Measurements from ENCODE around the gene MSI2.

MSI2 gene

DNA sequence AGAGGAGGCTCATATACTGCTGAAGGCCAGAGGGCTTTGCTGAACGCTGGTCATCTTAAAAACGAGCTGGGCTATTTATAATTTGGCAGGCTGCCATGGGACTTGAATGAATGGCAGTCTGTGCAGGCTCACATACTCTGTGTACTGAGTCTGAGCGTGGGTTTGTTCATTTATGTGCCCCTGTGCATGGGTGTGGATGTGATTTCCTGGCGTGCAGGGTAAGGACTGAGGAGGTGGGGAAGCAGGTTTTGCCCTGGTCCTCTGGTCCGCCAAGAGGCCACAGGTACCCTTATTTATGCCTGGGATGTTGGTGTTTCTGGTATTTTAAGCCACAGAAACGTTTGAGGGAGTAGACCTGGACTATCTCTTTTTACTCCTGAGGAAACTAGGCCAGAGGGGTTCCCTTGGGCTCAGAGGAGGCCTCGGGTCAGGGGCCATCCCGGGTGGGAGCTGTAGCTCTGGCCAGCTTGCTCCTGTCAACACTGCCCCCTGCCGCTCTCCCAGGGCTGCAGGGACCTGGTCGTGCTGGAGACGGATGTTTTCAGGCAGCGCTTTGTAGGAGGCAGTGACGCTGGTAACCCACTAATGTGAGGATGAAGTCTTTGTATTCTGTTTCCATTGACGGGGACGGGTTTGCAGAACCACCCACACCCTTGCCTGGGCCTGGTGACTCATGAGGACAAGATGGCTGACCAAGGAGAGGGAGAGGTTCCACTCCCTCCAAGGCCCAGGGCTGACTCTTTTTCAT is 184.4 kb downstream of the MSI2 start:
- DNase-seq (ENCODE audit: low read depth): peak; percentile 52

DNA sequence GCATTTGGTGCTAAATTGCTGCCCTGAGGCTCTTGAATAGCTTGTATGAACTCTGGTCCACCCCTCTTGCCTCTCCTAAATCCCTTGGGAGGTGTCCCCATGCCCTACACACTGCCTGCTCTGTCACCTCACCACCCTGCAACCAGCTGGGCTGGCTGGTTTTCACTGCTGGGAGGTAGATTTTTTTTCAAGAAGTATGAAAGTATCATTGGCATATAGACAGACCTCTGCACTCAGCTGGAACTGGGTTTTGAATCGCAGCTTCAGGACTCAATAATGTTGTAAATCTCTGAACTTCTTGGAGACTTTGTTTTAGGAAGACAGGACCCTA is 184.9 kb downstream of the MSI2 start:
- no peak for DNase-seq (ENCODE audit: low read depth)

DNA sequence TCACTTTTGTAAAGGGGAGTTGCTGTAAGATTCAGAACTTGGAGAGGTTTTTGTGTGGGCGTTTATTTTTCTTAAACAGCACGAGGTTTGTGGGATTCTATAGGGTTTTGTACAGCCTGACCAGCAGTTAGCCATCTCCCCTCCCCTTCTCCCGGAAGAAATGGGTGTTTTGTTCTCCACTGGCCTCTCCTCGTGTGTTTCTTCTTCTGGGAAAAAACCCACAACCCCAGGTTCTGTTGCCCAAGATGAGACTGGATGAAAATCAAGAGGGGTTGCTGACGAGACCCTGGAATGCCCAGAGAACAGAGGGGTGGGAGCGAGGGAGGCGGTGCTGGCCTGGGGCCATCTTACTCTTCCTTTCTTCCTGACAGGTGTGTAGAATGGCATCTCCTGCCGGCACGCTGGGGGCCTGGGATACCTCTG is 186.1 kb downstream of the MSI2 start:
- no peak for DNase-seq (ENCODE audit: low read depth)

DNA sequence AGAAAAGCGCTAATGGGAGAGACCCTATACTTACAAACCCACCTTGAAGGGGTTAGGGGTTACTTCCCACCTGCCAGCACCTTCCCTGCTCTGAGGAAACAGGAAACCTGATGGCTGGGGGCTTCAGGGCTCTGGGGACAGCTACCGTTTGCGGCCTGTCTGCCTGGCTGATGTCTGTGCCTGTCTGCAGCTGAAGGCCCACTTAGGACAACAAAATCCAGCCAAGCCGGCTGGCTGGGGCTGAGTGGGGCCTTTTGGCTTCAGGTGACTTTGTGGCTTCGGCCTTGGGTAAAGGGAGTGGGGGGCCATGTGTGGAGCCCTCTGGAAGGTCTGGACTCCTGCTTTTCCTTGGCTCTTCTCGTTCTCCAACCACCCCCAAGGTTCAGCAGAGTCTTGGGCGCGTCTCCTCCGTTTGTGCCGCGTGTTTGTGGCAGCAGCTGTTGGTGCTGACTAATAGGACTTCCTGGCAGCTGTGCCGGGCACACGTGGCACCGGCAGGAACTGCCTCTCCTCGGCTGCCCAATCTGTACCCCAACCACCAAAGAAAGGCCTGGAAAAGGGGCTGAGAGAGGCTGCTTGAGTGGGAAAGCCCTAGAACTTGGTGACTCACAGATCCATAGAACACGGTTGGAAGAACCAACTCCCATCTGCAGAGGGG is 186.7 kb downstream of the MSI2 start:
- DNase-seq (ENCODE audit: low read depth): peak; percentile 20

DNA sequence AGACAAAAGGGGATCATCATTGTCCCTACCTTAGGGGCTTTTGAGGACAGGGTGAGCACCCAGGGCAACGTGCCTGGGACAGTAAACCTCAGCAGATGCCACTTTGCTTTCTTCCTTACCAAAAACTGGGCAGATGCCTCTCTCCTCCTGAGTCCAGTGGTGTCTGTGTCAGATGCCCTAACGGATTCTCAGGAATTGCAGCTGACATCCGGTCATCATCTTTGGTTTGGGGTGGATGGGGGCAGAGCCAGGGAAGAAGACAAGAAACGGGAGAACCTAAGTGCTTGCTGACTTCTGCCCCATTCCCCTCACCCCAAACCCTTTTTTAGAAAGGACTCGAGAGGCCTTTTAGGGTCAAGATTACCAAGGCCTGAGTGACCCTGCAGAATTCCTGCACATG is 187.5 kb downstream of the MSI2 start:
- no peak for DNase-seq (ENCODE audit: low read depth)

DNA sequence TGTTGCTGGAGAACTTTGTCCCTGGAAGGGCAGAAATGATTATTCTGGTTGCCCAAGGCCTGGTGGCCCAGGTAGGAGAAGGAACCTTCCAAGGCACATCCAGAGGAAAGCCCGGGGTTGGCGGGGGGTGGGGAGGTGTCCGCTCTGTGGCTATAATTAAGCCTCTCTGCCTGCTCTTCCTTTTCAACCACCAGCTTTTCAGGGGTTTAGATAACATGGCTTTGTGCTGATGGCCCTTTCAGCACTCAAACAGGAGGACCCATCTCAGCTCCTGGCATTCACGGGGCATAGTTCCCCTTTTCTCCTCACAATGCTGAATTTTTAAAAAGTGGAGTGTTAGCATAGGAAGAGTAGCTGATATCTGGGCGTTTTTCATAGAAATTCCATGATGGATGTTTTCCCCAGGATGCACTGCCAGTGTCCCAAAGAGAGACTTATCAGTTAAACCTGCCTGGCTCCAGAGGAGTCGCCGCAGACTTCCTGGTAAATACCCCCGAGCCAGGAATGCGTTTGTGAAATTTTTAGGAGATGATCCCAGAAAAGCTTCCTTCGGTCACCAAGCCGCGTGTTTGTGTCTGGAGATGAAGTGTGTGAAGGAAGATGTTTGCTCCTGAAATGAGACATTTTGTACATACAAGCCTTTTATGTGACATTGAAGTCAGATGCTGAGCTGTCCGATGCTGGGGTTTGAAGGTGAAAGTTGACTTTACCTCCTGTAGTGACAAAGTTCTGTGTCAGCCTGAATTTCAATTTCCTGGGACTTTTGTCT is 188.5 kb downstream of the MSI2 start:
- DNase-seq (ENCODE audit: low read depth): no peak

DNA sequence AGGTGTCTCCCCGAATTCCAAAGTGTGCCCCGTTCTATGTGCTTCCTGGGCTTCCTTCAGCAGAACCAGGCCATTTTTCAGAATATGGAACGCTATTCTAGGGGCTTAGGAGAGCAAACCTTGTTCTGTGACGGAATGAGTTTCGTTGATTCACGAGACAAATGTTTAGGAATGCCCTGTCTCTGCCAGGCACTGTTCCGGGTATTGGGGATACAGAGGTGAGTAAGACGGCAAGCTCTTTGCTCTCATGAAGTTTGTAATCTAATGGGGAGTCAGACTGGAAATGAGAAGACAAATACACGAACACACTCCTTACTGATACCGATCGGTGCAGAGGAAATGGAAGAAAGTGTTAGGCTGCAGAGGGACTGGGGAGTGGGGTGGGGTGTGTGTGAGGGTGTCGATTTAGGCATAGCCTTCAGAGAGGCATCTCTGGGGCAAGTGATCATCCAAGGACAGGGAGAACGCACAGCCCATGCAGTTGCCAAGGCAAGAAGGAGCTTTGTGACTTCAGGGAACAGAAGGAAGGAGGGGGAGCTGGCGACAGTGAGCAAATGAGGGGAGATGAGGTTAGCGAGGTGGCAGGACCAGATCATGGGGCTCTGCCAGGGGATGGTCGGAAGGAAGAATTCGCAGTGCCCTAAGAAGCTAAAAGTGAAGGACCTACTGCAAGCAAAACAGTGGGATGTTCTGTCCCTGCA is 189.6 kb downstream of the MSI2 start:
- DNase-seq (ENCODE audit: low read depth): no peak

DNA sequence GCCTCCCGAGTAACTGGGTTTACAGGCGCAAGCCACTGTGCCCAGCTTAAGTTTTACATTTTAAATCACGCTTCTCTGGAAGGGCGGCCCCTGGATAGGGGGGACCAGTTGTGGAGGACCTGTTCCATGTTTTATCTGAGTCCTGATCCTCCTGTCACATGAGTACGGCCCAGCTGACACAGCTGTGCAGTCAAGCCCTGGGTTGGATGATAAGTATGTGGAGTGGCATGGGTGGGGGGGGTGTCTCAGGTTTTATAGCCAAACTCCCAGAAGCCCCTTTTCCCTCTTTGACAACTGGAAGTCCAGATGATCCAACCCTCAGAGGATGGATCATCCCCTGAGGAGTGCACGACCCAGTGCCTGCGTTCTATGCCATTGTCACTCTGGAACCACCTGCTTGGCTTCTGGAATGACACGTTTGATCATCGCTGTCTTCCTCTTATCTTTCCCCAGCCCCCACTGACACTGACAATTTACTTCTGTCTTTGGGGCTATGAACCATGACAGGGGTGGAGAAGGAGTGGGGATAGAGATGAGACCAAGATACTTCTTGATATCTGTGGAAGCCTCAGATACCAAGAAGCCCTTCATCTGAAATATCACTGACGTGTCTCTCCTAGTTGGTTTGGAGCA is 191.2 kb downstream of the MSI2 start:
- DNase-seq (ENCODE audit: low read depth): no peak

DNA sequence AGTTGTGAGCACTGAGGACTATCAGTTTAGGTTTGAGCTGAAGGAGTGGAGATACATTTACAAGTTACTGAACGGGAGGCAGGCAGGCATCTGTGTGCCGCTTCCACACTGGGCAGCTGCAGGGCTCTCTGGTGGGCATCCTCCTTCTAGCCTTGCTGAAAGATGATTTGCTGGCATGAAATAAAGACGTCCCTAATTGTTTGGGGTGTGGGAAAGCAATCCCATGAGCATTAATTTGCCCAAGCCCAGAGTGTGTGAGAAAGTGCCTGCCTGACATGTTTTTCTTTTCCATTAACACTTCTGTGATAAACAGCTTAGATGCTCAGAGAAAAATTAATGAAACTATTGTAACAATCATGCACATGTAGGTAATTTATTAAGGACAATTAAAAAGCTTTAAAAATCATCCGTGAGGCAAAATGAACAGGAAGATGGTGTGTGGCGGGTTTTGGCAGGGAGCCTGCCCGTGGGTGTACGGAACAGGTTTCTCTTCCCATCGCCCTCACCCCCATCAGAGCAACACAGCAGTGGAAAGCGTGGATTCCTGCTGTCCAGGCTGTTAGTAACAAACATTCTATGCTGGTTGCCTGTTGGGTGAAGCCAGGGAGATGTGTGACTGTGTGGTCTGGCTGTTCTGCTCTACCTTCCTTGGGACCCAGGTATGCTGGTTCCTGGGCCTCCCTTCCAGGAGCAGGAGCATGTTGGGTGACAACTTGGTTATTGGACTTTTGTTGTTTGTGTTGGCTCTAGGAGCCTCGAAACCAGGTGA is 191.9 kb downstream of the MSI2 start:
- no peak for DNase-seq (ENCODE audit: low read depth)

DNA sequence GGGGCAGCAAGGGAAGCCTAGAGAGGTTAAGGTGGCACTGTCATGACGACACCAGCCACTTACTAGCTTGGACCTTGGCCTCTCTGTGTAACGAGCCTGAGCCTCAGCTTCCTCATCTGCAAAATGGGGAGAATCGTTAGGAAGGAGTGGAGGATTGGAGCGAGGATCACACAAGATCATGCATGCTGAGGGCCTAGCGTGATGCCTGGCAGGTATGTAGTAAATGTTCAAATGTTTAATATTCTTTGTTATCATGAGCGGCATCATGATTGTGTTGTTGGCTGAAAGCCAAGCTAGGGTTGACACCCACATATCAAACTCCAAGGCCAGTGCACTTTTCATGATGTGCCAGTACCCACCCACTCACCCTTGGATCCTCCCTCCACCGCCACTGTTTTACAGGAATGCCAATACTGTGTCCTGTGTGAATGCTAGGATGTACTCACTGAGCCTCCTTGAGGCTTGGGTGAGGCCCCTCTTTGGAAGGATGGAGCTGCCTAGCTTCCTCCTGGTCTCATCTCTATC is 192.5 kb downstream of the MSI2 start:
- DNase-seq (ENCODE audit: low read depth): no peak

DNA sequence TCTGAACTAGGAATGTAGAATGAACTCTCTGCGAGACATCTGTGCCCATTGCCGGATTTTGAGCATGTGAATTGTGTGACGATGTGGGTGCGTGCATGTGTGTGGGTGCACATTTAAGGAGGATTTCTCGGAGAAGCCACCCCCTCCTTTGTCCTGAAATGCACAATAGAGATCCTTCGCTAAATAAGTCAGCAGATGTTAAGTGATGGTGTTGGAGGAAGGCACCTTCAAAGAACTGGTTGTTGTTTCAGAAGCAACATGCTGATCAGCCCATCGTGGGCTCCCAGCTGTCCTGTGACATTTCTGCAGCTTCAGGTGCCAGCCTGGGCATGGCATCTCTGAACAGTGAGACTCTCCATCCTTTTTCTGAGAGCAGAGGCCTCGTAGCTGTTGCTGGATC is 194.9 kb downstream of the MSI2 start:
- DNase-seq (ENCODE audit: low read depth): no peak

DNA sequence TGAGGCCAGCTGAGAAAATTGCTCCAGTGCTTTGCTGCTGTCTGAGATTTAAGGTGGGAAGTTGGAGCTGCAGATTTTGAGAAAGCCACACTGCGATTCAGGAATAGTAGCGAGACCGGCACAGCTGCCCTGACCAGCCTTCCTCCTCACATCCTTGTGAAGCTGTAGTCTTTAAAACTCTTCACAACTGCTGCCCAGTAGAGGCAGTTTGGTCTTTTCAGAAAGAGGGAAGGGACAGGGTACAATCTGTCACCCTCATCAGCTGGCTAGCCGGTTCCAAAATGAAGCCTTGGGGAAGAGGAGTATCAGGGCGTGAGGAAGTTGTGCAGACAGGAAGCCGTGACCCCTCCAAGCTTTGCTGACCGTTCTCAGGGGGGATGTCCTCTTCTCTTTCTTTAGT is 195.3 kb downstream of the MSI2 start:
- no peak for DNase-seq (ENCODE audit: low read depth)

DNA sequence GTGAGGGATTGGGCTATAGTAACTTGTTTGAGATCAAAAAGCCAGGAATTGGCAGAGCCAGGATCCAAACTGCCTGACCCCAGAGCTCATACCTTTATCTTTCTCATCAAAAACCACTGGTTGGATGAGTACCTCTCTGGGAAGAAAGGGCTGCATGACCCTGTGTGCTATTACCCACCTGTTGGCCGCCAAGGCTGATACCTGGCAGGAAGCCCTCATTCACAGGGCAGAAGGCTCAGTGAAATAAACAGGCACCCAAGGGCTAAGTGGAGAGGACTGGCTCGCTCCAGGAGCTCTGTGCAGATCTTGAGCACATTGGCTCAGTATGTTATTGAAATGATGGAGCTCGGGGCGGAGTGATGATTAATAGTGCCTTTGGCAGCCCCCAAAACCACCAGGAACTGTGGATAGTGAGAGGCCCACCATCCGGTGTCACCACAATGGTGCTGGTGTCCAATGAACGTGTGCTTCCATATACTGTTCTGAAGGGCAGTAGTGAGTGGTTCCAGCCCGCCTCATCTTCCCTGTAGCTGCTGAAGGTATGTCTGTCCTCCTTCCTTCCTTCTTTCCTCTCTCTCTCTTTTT is 197.6 kb downstream of the MSI2 start:
- DNase-seq (ENCODE audit: low read depth): no peak

DNA sequence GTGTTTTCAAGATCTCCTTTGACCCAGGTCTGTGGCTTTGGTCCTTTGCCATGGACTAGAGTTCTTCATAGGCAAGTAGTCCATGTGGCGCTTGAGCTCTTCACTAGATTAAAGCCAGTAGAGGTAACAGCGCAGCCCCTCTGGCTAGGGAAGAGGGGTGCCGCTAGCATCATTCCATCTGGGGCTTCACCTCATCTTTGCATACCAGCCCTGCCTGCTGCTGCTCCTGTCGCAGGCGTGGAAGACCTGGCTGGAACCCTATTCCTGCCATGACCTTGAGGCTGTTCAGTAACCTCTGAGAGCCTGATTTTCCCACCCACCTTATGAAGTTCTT is 198.4 kb downstream of the MSI2 start:
- no peak for DNase-seq (ENCODE audit: low read depth)

DNA sequence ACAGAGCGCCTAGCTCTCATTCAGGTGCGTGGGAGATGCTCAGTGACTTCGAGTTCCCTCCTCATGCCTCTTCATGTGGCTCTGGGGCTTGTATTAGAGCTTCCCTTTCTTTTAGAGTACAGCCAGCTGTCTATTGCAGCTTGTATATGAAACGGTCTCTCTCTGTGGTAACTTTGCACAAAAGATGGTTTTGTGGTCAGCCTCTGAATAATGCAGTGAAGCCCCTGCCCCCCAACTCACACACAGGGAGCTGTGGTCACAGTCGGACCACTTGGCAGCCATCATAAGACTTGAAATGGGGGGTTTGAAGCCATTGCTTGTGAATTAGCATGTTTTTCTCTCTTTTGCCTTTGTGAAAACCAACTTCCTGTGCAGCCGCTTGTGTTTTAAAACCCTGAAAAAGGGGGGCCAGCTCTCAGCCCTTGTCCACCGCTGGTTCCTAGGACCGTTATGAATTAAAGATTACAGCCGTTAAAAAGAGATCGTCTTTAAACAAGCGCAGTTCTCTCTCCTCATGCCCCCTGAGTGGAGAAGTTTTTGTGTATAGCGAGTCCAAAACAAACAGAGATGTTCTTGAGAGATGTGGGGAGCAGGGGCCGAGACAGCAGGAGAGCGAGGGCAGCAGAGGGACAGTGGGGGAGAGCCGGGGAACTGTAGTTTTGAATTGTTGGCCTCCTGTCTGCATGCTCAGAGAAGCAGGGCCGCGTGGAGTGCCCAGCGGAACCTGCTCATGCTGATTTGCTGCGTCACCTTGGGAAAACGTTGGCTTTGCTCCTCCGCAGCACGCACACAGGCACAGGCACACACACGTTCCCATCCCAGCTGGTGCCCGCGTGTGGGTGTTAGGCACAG is 199.0 kb downstream of the MSI2 start:
- DNase-seq (ENCODE audit: low read depth): no peak

DNA sequence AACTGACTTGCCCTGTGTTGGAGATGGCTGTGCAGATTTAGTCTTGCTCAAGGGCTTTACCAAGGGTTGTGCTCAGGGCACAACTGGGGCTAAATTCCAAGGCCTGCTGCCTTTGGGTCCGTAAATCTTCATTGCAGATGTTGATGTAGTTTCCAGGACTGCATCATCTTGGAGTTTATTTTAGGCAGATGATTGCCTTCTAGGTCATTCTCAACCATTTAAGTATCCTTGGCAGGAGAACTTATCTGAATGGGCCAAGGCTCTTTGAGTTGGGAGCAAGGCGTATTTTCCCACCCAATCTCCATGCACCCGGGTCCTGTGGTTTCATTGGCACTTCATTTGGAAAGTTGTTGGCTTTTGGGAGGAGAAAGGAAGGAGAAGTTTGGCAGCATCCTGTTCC is 200.3 kb downstream of the MSI2 start:
- no peak for DNase-seq (ENCODE audit: low read depth)

DNA sequence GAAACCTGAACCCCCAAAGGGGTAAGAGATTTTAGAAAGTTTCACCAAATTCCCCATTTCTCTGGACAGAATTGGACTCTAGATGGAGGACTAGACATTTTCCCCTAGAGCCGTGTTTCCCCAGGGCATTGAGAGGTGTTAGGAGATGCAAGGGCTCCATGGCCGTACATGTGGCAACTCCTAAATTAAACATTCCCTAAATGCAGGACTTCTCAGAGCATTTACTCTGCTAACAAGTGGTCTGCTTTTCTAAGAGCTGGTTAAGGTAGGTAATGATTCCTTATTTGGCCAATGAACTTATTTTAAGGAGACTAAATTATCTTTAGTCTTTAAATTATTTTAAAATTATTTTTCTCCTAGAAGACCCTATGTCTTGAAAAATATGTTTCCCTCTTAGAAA is 200.9 kb downstream of the MSI2 start:
- DNase-seq (ENCODE audit: low read depth): no peak

DNA sequence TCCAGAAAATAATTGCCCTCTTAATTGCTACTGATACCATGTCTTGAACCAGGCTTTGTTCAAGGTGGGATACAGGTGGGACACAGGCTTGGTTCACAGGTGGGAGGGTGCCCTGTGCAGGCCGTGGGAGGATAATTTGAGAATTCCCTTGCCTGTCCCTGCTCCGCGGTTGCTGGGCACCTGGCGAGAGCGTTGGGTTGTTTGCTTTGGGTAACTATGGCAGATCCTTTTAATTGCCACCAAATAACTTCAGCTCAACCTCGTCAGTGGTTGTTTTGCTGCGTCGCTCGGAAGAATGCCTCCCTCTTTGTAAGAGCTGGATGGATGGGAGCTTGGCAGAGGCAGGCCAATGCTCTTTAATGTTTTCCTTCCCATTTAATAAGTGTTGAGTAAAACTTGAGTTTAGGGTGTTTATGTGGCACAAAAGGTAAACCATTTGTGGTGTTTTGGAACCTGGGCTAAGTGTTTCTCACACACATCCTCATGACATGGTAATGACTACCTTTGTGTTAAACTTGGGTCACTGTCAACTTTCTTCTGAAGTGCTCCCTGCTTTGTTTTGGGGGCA is 202.5 kb downstream of the MSI2 start:
- no peak for DNase-seq (ENCODE audit: low read depth)

DNA sequence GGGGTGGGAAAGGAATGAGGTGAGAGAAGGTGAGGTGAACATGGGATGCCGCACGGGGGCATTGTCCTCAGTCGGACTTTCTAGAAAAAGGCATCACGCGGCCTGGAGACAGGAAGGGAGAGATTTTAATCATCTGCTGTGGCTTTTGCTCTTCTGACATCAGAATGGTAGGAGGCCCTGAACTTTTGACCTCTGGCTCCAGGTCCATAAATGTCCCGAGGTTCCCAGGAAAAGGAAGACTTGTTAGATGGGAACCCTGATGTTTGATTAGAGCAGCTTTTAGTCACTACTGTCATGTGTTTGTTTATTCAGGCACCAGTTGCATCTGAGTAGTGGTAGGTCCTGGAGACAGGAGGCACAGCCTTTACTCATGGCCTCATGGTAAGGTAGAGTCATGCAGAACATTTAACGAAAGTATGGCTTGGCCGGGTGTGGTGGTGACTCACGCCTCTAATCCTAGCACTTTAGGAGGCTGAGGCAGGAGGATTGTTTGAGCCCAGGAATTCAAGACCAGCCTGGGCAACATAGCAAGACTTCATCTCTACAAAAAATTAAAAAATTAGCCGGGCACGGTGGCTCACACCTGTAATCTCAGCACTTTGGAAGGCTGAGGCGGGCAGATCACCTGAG is 203.1 kb downstream of the MSI2 start:
- DNase-seq (ENCODE audit: low read depth): no peak
